Activated T-cell treated with anti-CD3 and anti-CD28 coated beads, Interleukin-2, amount 50 U/mL, for 24 hours (primary cell): ENCODE results near the gene FBLN7.
"Not testable (repeated sequence)": the region's sequence is repeated elsewhere in the genome, so short reads cannot be mapped to it uniquely, and the experiment has no call there.

Experiments used
- DNase-seq: peaks from one replicate; pipeline ENCODE4 v3.0.0-alpha.2; 2020
- H3K27ac Mint-ChIP-seq: 2 replicates; pipeline ENCODE4 v1.8.0; 2020; ENCODE audit warnings: mild to moderate bottlenecking, mixed read lengths
- H3K27me3 Mint-ChIP-seq: 2 replicates; pipeline ENCODE4 v1.8.0; 2020; ENCODE audit warnings: mixed read lengths
- H3K36me3 Mint-ChIP-seq: 2 replicates; pipeline ENCODE4 v1.8.0; 2020; ENCODE audit warnings: low read depth, mixed read lengths
- H3K4me1 Mint-ChIP-seq: 2 replicates; pipeline ENCODE4 v1.8.0; 2020; ENCODE audit warnings: low read depth, mixed read lengths
- H3K4me3 Mint-ChIP-seq: 2 replicates; pipeline ENCODE4 v1.8.0; 2020; ENCODE audit warnings: mild to moderate bottlenecking, moderate library complexity, mixed read lengths
- H3K9me3 Mint-ChIP-seq: 2 replicates; pipeline ENCODE4 v1.8.0; 2020; ENCODE audit warnings: mixed read lengths

The FBLN7 gene

DNA sequence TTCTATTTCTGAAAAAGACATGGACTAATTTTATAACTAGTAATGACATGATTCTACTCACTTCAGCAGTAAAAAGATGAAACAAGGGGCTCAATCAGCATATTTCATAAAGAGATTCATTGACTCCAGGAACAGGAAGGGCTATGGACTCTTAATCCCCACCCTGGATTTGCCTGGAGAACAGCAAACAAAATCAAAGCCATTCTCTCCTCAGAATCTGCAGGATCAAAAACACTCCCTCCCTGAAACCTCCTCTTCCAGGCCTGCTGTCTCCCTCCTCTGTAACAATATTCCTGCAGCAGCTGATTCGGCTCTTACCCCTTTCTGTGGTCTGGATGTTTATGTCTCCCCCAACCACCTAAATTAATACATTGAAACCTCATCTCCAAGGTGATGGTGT lies 59.7 kb downstream of the FBLN7 start:
- Mint-ChIP-seq H3K36me3 (peaks cover 44% of the 10 kb centered on the region), H3K4me3 (no peak overlapping the region), H3K27me3 (no peaks in the 10 kb centered on the region), H3K4me1 (peaks cover 38% of the 10 kb centered on the region), H3K27ac (no peak overlapping the region), H3K9me3 (peaks cover 4% of the 10 kb centered on the region)
- DNase-seq = no peak

DNA sequence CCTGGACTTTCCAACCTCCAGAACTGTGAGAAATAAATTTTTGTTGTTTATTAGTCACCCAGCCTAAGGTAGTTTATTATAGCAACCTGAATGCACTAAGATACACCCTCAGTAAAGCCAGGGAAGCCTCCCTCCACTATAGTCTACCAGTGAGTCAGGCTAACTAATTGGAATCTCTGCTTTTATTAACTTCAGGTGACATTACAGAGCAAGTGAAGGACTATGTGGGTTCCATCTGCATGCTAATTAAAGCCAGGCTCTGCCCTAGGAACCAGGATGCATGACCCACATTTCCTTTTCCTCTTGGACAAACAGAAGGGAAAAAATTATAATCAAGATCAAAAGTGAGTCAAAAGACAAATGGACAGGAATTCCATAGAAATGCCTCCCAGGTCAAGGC lies 60.6 kb downstream of the FBLN7 start:
- Mint-ChIP-seq H3K4me1 (peaks cover 34% of the 10 kb centered on the region), H3K36me3 (peaks cover 51% of the 10 kb centered on the region), H3K27me3 (no peaks in the 10 kb centered on the region), H3K27ac (no peak overlapping the region), H3K9me3 (peaks cover 11% of the 10 kb centered on the region), H3K4me3 (no peak overlapping the region)
- no peak for DNase-seq

- peaks cover 30% of the 10 kb centered on the region for H3K4me1 Mint-ChIP-seq
- H3K27ac Mint-ChIP-seq = no peak overlapping the region
- no peak overlapping the region for H3K4me3 Mint-ChIP-seq
- peaks cover 12% of the 10 kb centered on the region for H3K9me3 Mint-ChIP-seq
- DNase-seq = no peak
- peaks cover 52% of the 10 kb centered on the region for H3K36me3 Mint-ChIP-seq
- H3K27me3 Mint-ChIP-seq = no peaks in the 10 kb centered on the region
These were observed 61.0 kb downstream of the FBLN7 start for GRCh38 chr2:112199188-112199587.

DNA sequence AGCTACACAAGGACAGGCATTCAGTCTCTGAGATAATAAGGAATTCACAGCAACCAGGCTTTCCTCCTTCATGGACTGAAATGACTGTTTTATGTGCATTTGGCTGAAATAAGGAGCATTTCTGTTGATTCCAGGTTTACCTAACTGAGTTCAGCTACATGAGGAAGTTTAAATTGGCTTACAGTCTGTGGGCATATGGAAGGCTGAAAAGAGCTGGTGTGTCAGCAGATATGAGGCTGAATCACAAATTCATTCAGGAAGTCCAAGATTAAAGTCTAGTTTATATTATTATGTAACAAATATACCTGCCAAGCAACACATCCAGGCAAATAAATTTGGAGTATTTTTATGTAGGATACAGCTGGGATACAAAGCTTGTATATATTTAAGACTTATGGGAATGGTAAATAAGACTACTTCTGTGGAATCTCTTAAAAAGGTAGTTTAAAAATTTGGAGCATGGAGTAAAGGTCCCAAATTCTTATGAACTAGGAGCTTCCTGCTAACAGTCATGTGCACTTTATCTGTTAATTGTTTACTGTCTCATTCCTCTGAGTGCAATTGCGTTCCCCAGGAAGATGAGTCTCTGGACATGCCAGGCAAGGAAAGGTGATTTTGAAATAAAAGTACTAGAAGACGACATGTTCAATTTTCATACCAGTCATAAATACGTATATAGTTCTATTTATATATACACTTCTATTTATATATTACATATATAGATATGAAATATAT lies 63.7 kb downstream of the FBLN7 start:
- Mint-ChIP-seq H3K36me3 (peaks cover 45% of the 10 kb centered on the region), H3K4me3 (no peak overlapping the region), H3K27ac (no peak overlapping the region), H3K9me3 (peaks cover 17% of the 10 kb centered on the region), H3K4me1 (peaks cover 12% of the 10 kb centered on the region), H3K27me3 (no peaks in the 10 kb centered on the region)
- DNase-seq = no peak

GRCh38 chr2:112204411-112204810 lies 66.2 kb downstream of the FBLN7 start:
- H3K36me3 Mint-ChIP-seq = peaks cover 47% of the 10 kb centered on the region
- peaks cover 5% of the 10 kb centered on the region for H3K4me1 Mint-ChIP-seq
- no peaks in the 10 kb centered on the region for H3K27me3 Mint-ChIP-seq
- H3K9me3 Mint-ChIP-seq = peaks cover 17% of the 10 kb centered on the region
- no peak for DNase-seq
- H3K4me3 Mint-ChIP-seq = no peak overlapping the region
- H3K27ac Mint-ChIP-seq = no peak overlapping the region

GRCh38 chr2:112207905-112208304 lies 69.7 kb downstream of the FBLN7 start:
- H3K27ac Mint-ChIP-seq, H3K4me3 Mint-ChIP-seq, DNase-seq, H3K4me1 Mint-ChIP-seq, H3K27me3 Mint-ChIP-seq: not testable (repeated sequence)
- Mint-ChIP-seq H3K9me3 (peaks cover 13% of the 10 kb centered on the region), H3K36me3 (peaks cover 56% of the 10 kb centered on the region)

GRCh38 chr2:112216167-112216566 lies 78.0 kb downstream of the FBLN7 start:
- H3K27ac Mint-ChIP-seq = no peak overlapping the region
- peaks cover 6% of the 10 kb centered on the region for H3K9me3 Mint-ChIP-seq
- no peak overlapping the region for H3K4me3 Mint-ChIP-seq
- DNase-seq = no peak
- H3K27me3 Mint-ChIP-seq = no peaks in the 10 kb centered on the region
- H3K36me3 Mint-ChIP-seq = peaks cover 44% of the 10 kb centered on the region
- H3K4me1 Mint-ChIP-seq = peaks cover 2% of the 10 kb centered on the region

DNA sequence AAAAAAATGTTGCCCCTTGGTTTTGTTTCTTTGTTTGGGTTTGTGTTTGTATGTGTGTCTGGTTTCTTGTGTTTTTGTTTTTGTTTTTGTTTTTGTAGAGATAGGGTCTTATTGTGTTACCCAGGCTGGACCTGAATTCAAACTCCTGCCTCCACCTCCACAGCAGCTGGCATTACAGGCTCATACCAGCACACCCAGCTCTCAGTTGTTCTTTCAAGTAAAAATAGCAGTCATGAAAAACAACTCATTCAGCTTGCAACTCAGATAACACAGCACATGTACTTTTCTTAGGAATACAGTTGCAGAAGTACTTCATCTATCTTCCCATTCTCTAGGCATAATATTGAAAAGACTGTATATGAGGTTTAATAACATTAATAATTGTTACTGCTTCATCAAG lies 79.7 kb downstream of the FBLN7 start:
- peaks cover 9% of the 10 kb centered on the region for H3K4me1 Mint-ChIP-seq
- H3K9me3 Mint-ChIP-seq = peaks cover 14% of the 10 kb centered on the region
- DNase-seq = no peak
- H3K27me3 Mint-ChIP-seq = no peaks in the 10 kb centered on the region
- H3K27ac Mint-ChIP-seq = no peak overlapping the region
- peaks cover 30% of the 10 kb centered on the region for H3K36me3 Mint-ChIP-seq
- H3K4me3 Mint-ChIP-seq = no peak overlapping the region

DNA sequence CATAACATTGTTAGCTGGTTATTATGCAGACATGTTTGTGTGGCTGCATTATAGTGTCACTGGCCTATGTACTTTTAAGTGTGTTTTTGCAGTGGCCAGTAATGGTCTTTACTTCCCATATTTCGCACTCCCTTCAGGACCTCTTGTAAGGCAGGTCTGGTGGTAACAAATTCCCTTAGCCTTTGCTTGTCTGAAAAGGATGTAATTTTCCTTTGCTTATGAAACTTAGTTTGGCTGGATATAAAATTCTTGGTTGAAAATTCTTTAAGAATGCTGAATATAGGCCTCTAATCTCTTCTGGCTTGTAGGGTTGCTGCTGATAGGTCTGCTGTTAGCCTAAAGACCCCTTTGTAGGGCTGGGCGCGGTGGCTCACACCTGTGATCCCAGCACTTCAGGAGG lies 82.0 kb downstream of the FBLN7 start:
- H3K9me3 Mint-ChIP-seq = peaks cover 14% of the 10 kb centered on the region
- no peaks in the 10 kb centered on the region for H3K27me3 Mint-ChIP-seq
- DNase-seq = no peak
- peaks cover 9% of the 10 kb centered on the region for H3K4me1 Mint-ChIP-seq
- no peak overlapping the region for H3K27ac Mint-ChIP-seq
- peaks cover 25% of the 10 kb centered on the region for H3K36me3 Mint-ChIP-seq
- H3K4me3 Mint-ChIP-seq = no peak overlapping the region

- Mint-ChIP-seq H3K27me3 (no peaks in the 10 kb centered on the region), H3K36me3 (peaks cover 30% of the 10 kb centered on the region), H3K4me3 (no peak overlapping the region), H3K4me1 (peaks cover 9% of the 10 kb centered on the region), H3K27ac (no peak overlapping the region), H3K9me3 (peaks cover 14% of the 10 kb centered on the region)
- no peak for DNase-seq
These were observed 82.6 kb downstream of the FBLN7 start for GRCh38 chr2:112220831-112221230.

GRCh38 chr2:112229348-112229747 lies 91.2 kb downstream of the FBLN7 start:
- Mint-ChIP-seq H3K36me3 (peaks cover 92% of the 10 kb centered on the region), H3K9me3 (no peaks in the 10 kb centered on the region), H3K27me3 (no peaks in the 10 kb centered on the region), H3K4me3 (no peak overlapping the region), H3K4me1 (no peaks in the 10 kb centered on the region), H3K27ac (no peak overlapping the region)
- DNase-seq = no peak

- no peaks in the 10 kb centered on the region for H3K4me1 Mint-ChIP-seq
- no peak for DNase-seq
- no peaks in the 10 kb centered on the region for H3K27me3 Mint-ChIP-seq
- H3K27ac Mint-ChIP-seq = no peak overlapping the region
- no peaks in the 10 kb centered on the region for H3K9me3 Mint-ChIP-seq
- H3K36me3 Mint-ChIP-seq = peaks cover 89% of the 10 kb centered on the region
- no peak overlapping the region for H3K4me3 Mint-ChIP-seq
These were observed 92.2 kb downstream of the FBLN7 start for GRCh38 chr2:112230371-112230770.
